Right cardiac atrium (tissue), 5 donors: ENCODE results near the gene RAB3GAP1. TPM values are rescaled to one million over a fixed set of nuclear protein-coding genes. Genes with fewer than 3 reads are reported as not detected.

Experiments used
- ATAC-seq, 2 donors: fragments of 200-7000 bp; cut with Tn5 transposase; one replicate each; pipeline versions ENCODE4 v1.8.0 to v1.9.1; 2020; ENCODE audit warnings: moderate library complexity in 2 of 2, mild to moderate bottlenecking in 1 of 2
- DNase-seq, 3 donors: peaks; one replicate each; pipeline ENCODE4 v3.0.0-alpha.2; 2020
- H3K27ac ChIP-seq: one replicate; pipeline ENCODE4 v1.5.1; 2013; ENCODE audit warnings: mild to moderate bottlenecking, low read length, control low read depth, moderate library complexity
- H3K27me3 ChIP-seq: one replicate; pipeline ENCODE4 v1.6.1; 2013; ENCODE audit not compliant: control insufficient read depth, insufficient read depth
- H3K4me1 ChIP-seq: one replicate; pipeline ENCODE4 v1.6.1; 2013; ENCODE audit warnings: low read length; ENCODE audit not compliant: control insufficient read depth, insufficient read depth
- H3K4me3 ChIP-seq: one replicate; pipeline ENCODE4 v1.5.1; 2013; ENCODE audit warnings: low read length, control low read depth
- H3K9me3 ChIP-seq: one replicate; pipeline ENCODE4 v1.6.1; 2013; ENCODE audit warnings: low read length; ENCODE audit not compliant: control insufficient read depth
- WGBS: extraction: QIAGEN DNeasy Blood & Tissue Kit; methylation state at CpG from one replicate; pipeline ENCODE4 v1.1.7; 2013; 5-methylcytosine and 5-hydroxymethylcytosine counted together
- intact Hi-C, 4 donors: fragments of 100-400 bp; cut with DNase I; formaldehyde crosslinking; loops; one replicate each; pipeline versions ENCODE4 v1.11.0 to v1.14.0; 2022 to 2023
- long read RNA-seq, 4 donors: library from polyadenylated mRNA; unstranded; transcript quantifications; one replicate each; pipeline ENCODE4 v2.0.0, GENCODE V29; 2020 to 2021
- polyA plus RNA-seq: library from polyadenylated mRNA; stranded (reverse); fragments of 200-250 nt; gene quantifications from one replicate; pipeline ENCODE4 v1.2.3, GENCODE V29; 2013
- total RNA-seq, 4 donors: library from RNA; stranded (reverse); fragmentation: NEBNext Ultra II Directional; extraction: Animal tissue kit (Norgen Biotek cat#: 25700); gene quantifications; one replicate each; pipeline ENCODE4 v1.2.1, GENCODE V29; 2021
- donor health status: healthy with polysubstance abuse.
- donor health status: DM: no; HTN: yes; CAD: no.
- donor health status: DM: no; HTN: no; CAD: no.
- donor health status: DM: no; HTN: yes; CAD: no; lungs with severe emphysema.
- donor health status: DM: yes; HTN: yes; CAD: no.

RAB3GAP1 gene
- total RNA-seq, result 10 to 100 TPM; 41.5 to 54.5 (median 50.6) TPM
- 24.4 TPM for polyA plus RNA-seq
- long read RNA-seq, donor 1, full-length matches to known transcripts, result 14 of 33 reads
- long read RNA-seq, donor 1, partial matches to known transcripts, result 9 of 33 reads
- long read RNA-seq, donor 1, other reads (novel, unspliced or antisense), result 10 of 33 reads
- long read RNA-seq, donor 2, full-length matches to known transcripts, result 12 of 15 reads
- long read RNA-seq, donor 2, partial matches to known transcripts, result 0 of 15 reads
- long read RNA-seq, donor 2, other reads (novel, unspliced or antisense), result 3 of 15 reads
- long read RNA-seq, donor 3, full-length matches to known transcripts, result 22 of 64 reads
- long read RNA-seq, donor 3, partial matches to known transcripts, result 34 of 64 reads
- long read RNA-seq, donor 3, other reads (novel, unspliced or antisense), result 8 of 64 reads
- long read RNA-seq, donor 4, full-length matches to known transcripts, result 26 of 36 reads
- long read RNA-seq, donor 4, partial matches to known transcripts, result 3 of 36 reads
- long read RNA-seq, donor 4, other reads (novel, unspliced or antisense), result 7 of 36 reads

DNA sequence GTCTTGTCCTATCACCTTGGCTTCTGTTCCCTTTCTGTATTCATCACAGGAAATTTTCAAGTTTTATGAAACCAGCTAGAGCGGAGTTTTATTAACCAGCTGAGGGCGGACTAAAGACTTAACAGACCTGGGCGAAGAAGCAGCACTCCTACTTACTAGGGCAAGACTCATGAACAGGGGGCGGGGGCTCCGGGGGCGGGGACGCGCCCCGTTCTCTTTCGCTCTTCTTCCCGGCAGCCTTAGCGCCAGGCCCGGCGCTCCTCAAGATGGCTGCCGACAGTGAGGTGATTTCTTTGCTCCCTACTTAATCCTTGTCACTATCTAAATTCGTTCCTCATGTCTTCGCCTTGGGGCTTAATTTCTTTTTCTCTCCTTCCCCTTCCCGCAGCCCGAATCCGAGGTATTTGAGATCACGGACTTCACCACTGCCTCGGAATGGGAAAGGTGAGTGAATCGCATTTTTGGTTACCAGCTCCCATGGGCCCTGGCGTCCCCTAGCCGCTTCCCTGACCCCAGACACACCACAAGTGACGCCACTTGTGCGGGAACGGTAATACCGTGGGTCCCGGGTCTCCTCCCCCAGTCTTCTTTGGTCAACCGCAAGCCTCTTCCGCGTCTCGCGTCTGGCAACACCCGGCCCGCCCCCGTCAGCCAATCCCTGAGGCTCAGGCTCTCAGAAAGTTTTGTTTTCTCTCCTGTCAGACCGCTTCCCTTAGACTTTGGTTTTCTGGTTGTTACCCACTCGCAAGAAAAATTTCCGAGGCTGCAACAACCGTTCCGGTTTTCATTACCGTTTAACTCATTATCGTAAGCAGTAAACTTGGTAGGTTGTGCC, at the start of gene RAB3GAP1:
Gene RAB3GAP1 (plus strand): TSS at position 251 of the 835 bp plus-strand sequence. CDS start 16 bp downstream, at position 267.
- Histone ChIP-seq H3K9me3 (no peaks in the 10 kb centered on the region), H3K4me1 (peaks cover 1% of the 10 kb centered on the region)
- intact Hi-C loops, result no loop called here

GRCh38 chr2:135002836-135003235, 49.3 kb upstream of the RAB3GAP1 start:
- 80% methylated on average over 4 of the region's 4 CpGs for WGBS
- Histone ChIP-seq H3K9me3 (no peaks in the 10 kb centered on the region), H3K4me1 (no peaks in the 10 kb centered on the region), H3K27ac (no peak overlapping the region), H3K4me3 (no peak overlapping the region), H3K27me3 (no peaks in the 10 kb centered on the region)
- intact Hi-C loops, result loop anchor here in 3 of 4 donors (5.0 to 10.0 kb wide), 3 partner anchors 142 to 709 kb away; no protein-coding TSS in a partner anchor
- ATAC-seq (no peak), DNase-seq (no peak)

More for the DNA sequence above, at the start of gene RAB3GAP1:
- ATAC-seq, result peak; percentile 94
- Histone ChIP-seq H3K27me3 (no peaks in the 10 kb centered on the region), H3K4me3 (peak within 1 kb of the TSS; percentile 80), H3K27ac (peak within 1 kb of the TSS; percentile 97)
- peak; percentile 76 to 87 (median 87) for DNase-seq
- under 1% methylated on average over 45 of the region's 45 CpGs for WGBS

- H3K4me1 ChIP-seq, result no peaks in the 10 kb centered on the region
- DNase-seq (peak; percentile 76 to 88 (median 88)), ATAC-seq (peak; percentile 97)
- no peak overlapping the region for H3K27ac ChIP-seq
- intact Hi-C loops, result loop anchor here in 3 of 4 donors (5.0 to 10.0 kb wide), 3 partner anchors 141 to 708 kb away; no protein-coding TSS in a partner anchor
- no peak overlapping the region for H3K4me3 ChIP-seq
- 8% methylated on average over 17 of the region's 17 CpGs for WGBS
- no peaks in the 10 kb centered on the region for H3K27me3 ChIP-seq
- no peaks in the 10 kb centered on the region for H3K9me3 ChIP-seq
These were observed 47.9 kb upstream of the RAB3GAP1 start for GRCh38 chr2:135004005-135004746.

DNA sequence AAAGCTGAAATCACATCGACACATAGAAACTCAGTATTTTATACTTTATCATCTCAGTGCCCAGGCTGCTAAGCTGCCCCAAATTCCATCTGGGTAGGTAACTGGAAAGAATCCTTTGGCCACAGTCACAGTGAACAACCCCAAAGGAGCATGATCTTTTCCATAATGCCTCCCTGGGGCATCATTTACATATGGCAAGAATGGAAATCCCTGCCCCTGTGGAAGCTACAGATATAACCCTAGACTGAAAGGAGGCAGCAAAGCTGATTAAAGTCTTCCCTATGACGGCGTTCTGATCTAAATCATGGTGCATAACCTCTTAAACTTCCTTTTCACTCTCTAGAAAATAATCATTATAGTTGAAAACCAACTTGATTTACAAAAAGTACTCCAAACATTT, 46.3 kb upstream of the RAB3GAP1 start:
- no peak for DNase-seq
- no peak for ATAC-seq
- Histone ChIP-seq H3K27ac (no peak overlapping the region), H3K9me3 (no peaks in the 10 kb centered on the region), H3K27me3 (no peaks in the 10 kb centered on the region), H3K4me1 (no peaks in the 10 kb centered on the region), H3K4me3 (no peak overlapping the region)
- WGBS, result 54% methylated on average over 3 of the region's 3 CpGs
- intact Hi-C loops, result loop anchor here in 1 of 4 donors (10.0 kb wide), 1 partner anchor 139 kb away; no protein-coding TSS in a partner anchor

- ATAC-seq (no peak), DNase-seq (no peak)
- no peaks in the 10 kb centered on the region for H3K9me3 ChIP-seq
- intact Hi-C loops, result loop anchor here in 1 of 4 donors (10.0 kb wide), 1 partner anchor 135 kb away; no protein-coding TSS in a partner anchor
- no peaks in the 10 kb centered on the region for H3K27me3 ChIP-seq
- no peak overlapping the region for H3K27ac ChIP-seq
- H3K4me3 ChIP-seq, result no peak overlapping the region
- 94% methylated on average over 1 of the region's 1 CpG for WGBS
- no peaks in the 10 kb centered on the region for H3K4me1 ChIP-seq
These were observed 42.8 kb upstream of the RAB3GAP1 start for GRCh38 chr2:135009339-135009738.

DNA sequence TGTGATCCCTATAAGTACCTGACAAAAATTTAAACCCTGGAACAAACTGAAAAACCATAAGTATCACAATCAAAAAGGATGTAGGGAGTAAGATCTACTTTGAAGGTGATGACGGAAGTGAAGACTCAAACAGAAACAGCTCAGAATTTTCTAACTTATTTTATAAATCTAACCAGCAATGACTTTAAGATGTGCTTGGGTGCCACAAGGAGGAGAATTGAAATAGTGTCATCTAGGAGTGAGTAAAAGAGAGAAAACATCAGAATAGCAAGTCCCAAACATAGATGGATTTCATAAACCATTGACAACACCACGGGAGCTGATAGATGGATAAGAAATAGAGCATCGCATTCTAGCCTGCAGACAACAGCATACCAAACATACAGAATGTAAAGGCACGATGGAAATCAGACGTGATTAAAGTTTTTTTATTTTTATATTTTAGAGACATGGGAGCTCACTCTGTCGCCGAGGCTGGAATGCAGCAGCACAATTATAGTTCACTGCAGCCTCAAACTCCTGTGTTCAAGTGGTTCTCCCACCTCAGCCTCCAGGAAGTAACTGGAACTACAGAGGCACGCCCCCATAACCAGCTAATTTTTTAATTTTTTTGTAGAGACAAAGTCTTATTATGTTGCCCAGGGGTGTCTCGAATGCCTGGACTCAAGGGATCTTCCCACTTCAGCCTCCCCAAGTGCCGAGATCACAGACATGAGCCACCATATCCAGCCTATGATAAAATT, 41.7 kb upstream of the RAB3GAP1 start:
- Histone ChIP-seq H3K4me1 (no peaks in the 10 kb centered on the region), H3K4me3 (no peak overlapping the region), H3K9me3 (no peaks in the 10 kb centered on the region), H3K27ac (no peak overlapping the region), H3K27me3 (no peaks in the 10 kb centered on the region)
- WGBS, result 80% methylated on average over 10 of the region's 10 CpGs
- intact Hi-C loops, result no loop called here
- ATAC-seq (no peak), DNase-seq (no peak)

GRCh38 chr2:135011633-135012032, 40.5 kb upstream of the RAB3GAP1 start:
- H3K27me3 ChIP-seq, result no peaks in the 10 kb centered on the region
- intact Hi-C loops, result no loop called here
- H3K9me3 ChIP-seq, result peaks cover 2% of the 10 kb centered on the region
- DNase-seq, result no peak
- H3K4me1 ChIP-seq, result no peaks in the 10 kb centered on the region
- H3K4me3 ChIP-seq, result no peak overlapping the region
- no peak for ATAC-seq
- H3K27ac ChIP-seq, result no peak overlapping the region

GRCh38 chr2:135021618-135022017, 30.5 kb upstream of the RAB3GAP1 start:
- Histone ChIP-seq H3K9me3 (no peaks in the 10 kb centered on the region), H3K27me3 (no peaks in the 10 kb centered on the region), H3K27ac (no peak overlapping the region), H3K4me1 (no peaks in the 10 kb centered on the region), H3K4me3 (no peak overlapping the region)
- DNase-seq (no peak), ATAC-seq (no peak)
- WGBS, result 93% methylated on average over 1 of the region's 1 CpG
- intact Hi-C loops, result no loop called here

- WGBS, result 72% methylated on average over 10 of the region's 10 CpGs
- intact Hi-C loops, result no loop called here
- no peaks in the 10 kb centered on the region for H3K9me3 ChIP-seq
- H3K27ac ChIP-seq, result no peak overlapping the region
- no peak overlapping the region for H3K4me3 ChIP-seq
- ATAC-seq, result no peak
- DNase-seq, result no peak
- H3K4me1 ChIP-seq, result no peaks in the 10 kb centered on the region
- H3K27me3 ChIP-seq, result no peaks in the 10 kb centered on the region
These were observed 28.9 kb upstream of the RAB3GAP1 start for GRCh38 chr2:135022952-135023880.
